Bronchial epithelial cell (primary cell): ENCODE measurements around the gene FUT8. TPM values are rescaled to one million over a fixed set of nuclear protein-coding genes. Genes with fewer than 3 reads are reported as not detected.

ENCODE experiments used
- DNase-seq: peaks from one replicate; pipeline ENCODE4 v3.0.0-alpha.2; 2010; ENCODE audit warnings: low read depth
- FAIRE-seq: peaks from 2 replicates; lab custom pipeline; 2011; peaks lifted over from hg19 to GRCh38; lab: Jason Lieb, UNC
- H3K27me3 ChIP-seq: 2 replicates; pipeline ENCODE4 v1.5.1; 2011; ENCODE audit warnings: low read length; ENCODE audit not compliant: control insufficient read depth, insufficient read depth
- H3K36me3 ChIP-seq: 2 replicates; pipeline ENCODE4 v1.5.1; 2011; ENCODE audit warnings: low read length; ENCODE audit not compliant: control insufficient read depth, insufficient read depth
- H3K4me3 ChIP-seq: 2 replicates; pipeline ENCODE4 v1.5.1; 2011; ENCODE audit warnings: mild to moderate bottlenecking, low read depth, low read length, control low read depth
- total RNA-seq: library from RNA; depleted of rRNA; stranded (reverse); fragments of >200 nt; gene quantifications from 2 replicates; pipeline ENCODE4 v1.2.1, GENCODE V29; 2014
- TF ChIP-seq, protein P1 (sequence below): IDR thresholded peaks from 2 replicates; pipeline ENCODE4 v1.5.1; 2011; ENCODE audit warnings: mild to moderate bottlenecking, moderate library complexity, low read length, control low read depth, inconsistent platforms; ENCODE audit not compliant: insufficient read depth, severe bottlenecking

Gene FUT8
- total RNA-seq, 1 donor from 2014 or later = 16.3 TPM

- Histone ChIP-seq H3K36me3 (no peaks in the 10 kb centered on the region), H3K4me3 (peak overlapping the region; percentile 83), H3K27me3 (no peaks in the 10 kb centered on the region)
- peak; percentile 80 for DNase-seq
- no peak for FAIRE-seq
- TF ChIP-seq, protein P1, sequence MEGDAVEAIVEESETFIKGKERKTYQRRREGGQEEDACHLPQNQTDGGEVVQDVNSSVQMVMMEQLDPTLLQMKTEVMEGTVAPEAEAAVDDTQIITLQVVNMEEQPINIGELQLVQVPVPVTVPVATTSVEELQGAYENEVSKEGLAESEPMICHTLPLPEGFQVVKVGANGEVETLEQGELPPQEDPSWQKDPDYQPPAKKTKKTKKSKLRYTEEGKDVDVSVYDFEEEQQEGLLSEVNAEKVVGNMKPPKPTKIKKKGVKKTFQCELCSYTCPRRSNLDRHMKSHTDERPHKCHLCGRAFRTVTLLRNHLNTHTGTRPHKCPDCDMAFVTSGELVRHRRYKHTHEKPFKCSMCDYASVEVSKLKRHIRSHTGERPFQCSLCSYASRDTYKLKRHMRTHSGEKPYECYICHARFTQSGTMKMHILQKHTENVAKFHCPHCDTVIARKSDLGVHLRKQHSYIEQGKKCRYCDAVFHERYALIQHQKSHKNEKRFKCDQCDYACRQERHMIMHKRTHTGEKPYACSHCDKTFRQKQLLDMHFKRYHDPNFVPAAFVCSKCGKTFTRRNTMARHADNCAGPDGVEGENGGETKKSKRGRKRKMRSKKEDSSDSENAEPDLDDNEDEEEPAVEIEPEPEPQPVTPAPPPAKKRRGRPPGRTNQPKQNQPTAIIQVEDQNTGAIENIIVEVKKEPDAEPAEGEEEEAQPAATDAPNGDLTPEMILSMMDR = no peak
Observed at GRCh38 chr14:65411656-65412031, 886 bp upstream of the FUT8 start.

DNA sequence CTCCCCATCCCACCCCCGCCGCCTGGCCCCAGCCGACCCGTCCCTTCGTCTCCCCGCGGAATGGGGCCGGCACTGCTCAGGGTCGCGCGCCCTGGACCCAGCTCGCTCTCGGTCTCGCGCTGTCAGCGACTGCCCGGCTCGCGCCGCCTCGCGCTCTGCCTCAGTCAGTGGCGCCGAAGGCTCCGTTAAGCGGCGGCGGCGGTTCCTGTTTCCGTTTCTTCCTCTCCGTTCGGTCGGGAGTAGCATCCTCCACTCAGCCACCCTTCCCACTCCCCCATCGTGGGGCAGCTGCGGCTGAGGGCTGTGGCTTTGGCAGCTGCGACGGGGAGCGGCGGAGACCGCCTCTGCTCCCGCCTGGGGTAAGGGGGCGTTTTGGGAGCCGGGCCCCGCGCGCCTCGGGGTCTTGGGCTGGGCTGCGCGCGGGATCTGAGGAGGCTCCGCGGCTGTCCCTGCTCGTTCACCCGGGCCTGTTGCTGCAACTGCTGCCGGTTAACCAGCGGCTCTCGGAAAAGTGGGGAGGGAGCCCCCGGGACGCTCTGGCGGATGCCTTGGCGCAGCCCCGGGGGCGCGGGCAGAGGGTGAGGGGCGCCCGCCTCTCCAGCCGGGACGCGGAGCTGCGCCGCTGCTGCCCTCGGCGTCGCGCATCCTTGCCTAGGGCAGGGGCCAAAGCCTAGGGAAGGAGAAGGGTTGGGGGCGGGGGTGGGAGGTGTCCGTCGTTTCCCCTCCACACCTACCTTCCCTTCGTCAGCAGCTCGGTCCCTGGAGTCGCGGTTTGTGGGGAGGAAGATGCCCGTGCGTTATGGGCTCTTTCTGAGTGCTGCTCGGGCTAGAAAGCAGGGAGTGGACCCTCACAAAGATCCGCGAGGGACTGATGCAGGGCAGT, 567 bp downstream of the FUT8 start:
- peak overlapping the region; percentile 83 for H3K4me3 ChIP-seq
- DNase-seq (peak; percentile 36), FAIRE-seq (no peak)
- H3K27me3 ChIP-seq = no peaks in the 10 kb centered on the region
- TF ChIP-seq, protein P1 = peak; percentile 16
- H3K36me3 ChIP-seq = no peaks in the 10 kb centered on the region

GRCh38 chr14:65413739-65414045, 1.2 kb downstream of the FUT8 start:
- Histone ChIP-seq H3K4me3 (peak overlapping the region; percentile 83), H3K36me3 (no peaks in the 10 kb centered on the region), H3K27me3 (no peaks in the 10 kb centered on the region)
- TF ChIP-seq, protein P1 = no peak
- DNase-seq (peak; percentile 1), FAIRE-seq (no peak)

- Histone ChIP-seq H3K27me3 (no peaks in the 10 kb centered on the region), H3K4me3 (no peak overlapping the region), H3K36me3 (no peaks in the 10 kb centered on the region)
- peak; percentile 37 for DNase-seq
- no peak for FAIRE-seq
- TF ChIP-seq, protein P1 = peak; percentile 25
Observed at GRCh38 chr14:65414961-65415589, 2.5 kb downstream of the FUT8 start.

DNA sequence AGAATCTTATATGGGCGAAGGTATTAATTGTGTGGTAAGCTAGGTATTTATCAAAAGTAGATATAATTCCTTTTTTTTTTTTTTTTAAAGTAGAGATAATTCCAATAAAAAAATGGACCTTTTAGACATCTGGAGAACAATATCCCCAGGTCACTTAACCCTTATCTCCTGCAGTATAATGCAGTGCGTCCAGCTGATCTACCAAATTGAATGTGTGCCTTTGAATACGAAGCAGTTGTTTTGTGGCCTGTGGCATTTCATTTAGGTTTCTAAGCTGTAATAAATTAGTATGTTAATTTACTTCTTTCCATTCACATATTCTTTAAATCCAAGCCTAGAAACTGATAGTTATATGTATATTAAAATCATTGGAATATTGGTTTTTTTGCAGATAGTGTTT, 3.1 kb downstream of the FUT8 start:
- FAIRE-seq (no peak), DNase-seq (no peak)
- no peaks in the 10 kb centered on the region for H3K27me3 ChIP-seq
- no peaks in the 10 kb centered on the region for H3K36me3 ChIP-seq
- TF ChIP-seq, protein P1 = no peak
- H3K4me3 ChIP-seq = no peak overlapping the region
